ENCODE data around the gene PDE2A. TPM values are rescaled to one million over a fixed set of nuclear protein-coding genes. Genes with fewer than 3 reads are reported as not detected.

The PDE2A gene
- total and polyA plus RNA-seq, 3 donors from 2014 or later, result 14.1 to 20.6 (median 15.2) TPM

- no peaks in the 10 kb centered on the region for H3K27me3 ChIP-seq
- TF ChIP-seq CTCF (IDR thresholded peaks at IDR 0.05) (no peak), POLR2A (IDR thresholded peaks at IDR 0.05) (no peak)
- H3K9me3 ChIP-seq, result no peaks in the 10 kb centered on the region
- H3K27ac ChIP-seq, result no peak overlapping the region
- DNase-seq, result no peak
- WGBS, 2 donors, result 82 to 84% methylated on average over 9 of the region's 9 CpGs
- no peaks in the 10 kb centered on the region for H3K4me1 ChIP-seq
- intact Hi-C loops (cut with DNase I; ENCODE audit: low total_unique reads), result no loop called here
- no peaks in the 10 kb centered on the region for H3K36me3 ChIP-seq (ENCODE audit: low read depth, missing control alignments)
- no peak overlapping the region for H3K4me3 ChIP-seq
These were observed 36.9 kb upstream of the PDE2A start for GRCh38 chr11:72711141-72711540.

- Histone ChIP-seq H3K36me3 (ENCODE audit: low read depth, missing control alignments) (no peaks in the 10 kb centered on the region), H3K4me1 (no peaks in the 10 kb centered on the region), H3K27me3 (no peaks in the 10 kb centered on the region), H3K9me3 (no peaks in the 10 kb centered on the region), H3K27ac (no peak overlapping the region), H3K4me3 (no peak overlapping the region)
- no peak for DNase-seq
- TF ChIP-seq POLR2A (IDR thresholded peaks at IDR 0.05) (no peak), CTCF (IDR thresholded peaks at IDR 0.05) (no peak)
- intact Hi-C loops (cut with DNase I; ENCODE audit: low total_unique reads), result no loop called here
- WGBS, 2 donors, result 92 to 95% methylated on average over 11 of the region's 11 CpGs
These were observed 36.1 kb upstream of the PDE2A start for GRCh38 chr11:72710278-72710677.

GRCh38 chr11:72709478-72710238 lies 35.4 kb upstream of the PDE2A start:
- Histone ChIP-seq H3K4me3 (no peak overlapping the region), H3K27ac (no peak overlapping the region), H3K36me3 (ENCODE audit: low read depth, missing control alignments) (no peaks in the 10 kb centered on the region), H3K27me3 (no peaks in the 10 kb centered on the region), H3K9me3 (no peaks in the 10 kb centered on the region), H3K4me1 (no peaks in the 10 kb centered on the region)
- WGBS, 2 donors, result 97% methylated on average over 20 of the region's 20 CpGs
- intact Hi-C loops (cut with DNase I; ENCODE audit: low total_unique reads), result no loop called here
- TF ChIP-seq CTCF (IDR thresholded peaks at IDR 0.05) (no peak), POLR2A (IDR thresholded peaks at IDR 0.05) (no peak)
- no peak for DNase-seq

GRCh38 chr11:72707032-72707431 lies 32.8 kb upstream of the PDE2A start:
- H3K9me3 ChIP-seq, result no peaks in the 10 kb centered on the region
- 90 to 94% methylated on average over 9 of the region's 9 CpGs for WGBS, 2 donors
- H3K4me3 ChIP-seq, result no peak overlapping the region
- no peaks in the 10 kb centered on the region for H3K36me3 ChIP-seq (ENCODE audit: low read depth, missing control alignments)
- peaks cover 18% of the 10 kb centered on the region for H3K4me1 ChIP-seq
- intact Hi-C loops (cut with DNase I; ENCODE audit: low total_unique reads), result no loop called here
- H3K27me3 ChIP-seq, result no peaks in the 10 kb centered on the region
- no peak for DNase-seq
- TF ChIP-seq CTCF (IDR thresholded peaks at IDR 0.05) (no peak), POLR2A (IDR thresholded peaks at IDR 0.05) (no peak)
- H3K27ac ChIP-seq, result no peak overlapping the region

- WGBS, 2 donors, result 82 to 83% methylated on average over 5 of the region's 5 CpGs
- peaks cover 18% of the 10 kb centered on the region for H3K4me1 ChIP-seq
- no peaks in the 10 kb centered on the region for H3K27me3 ChIP-seq
- H3K27ac ChIP-seq, result no peak overlapping the region
- no peak for TF ChIP-seq POLR2A (IDR thresholded peaks at IDR 0.05)
- no peak for TF ChIP-seq CTCF (IDR thresholded peaks at IDR 0.05)
- intact Hi-C loops (cut with DNase I; ENCODE audit: low total_unique reads), result no loop called here
- no peak for DNase-seq
- no peaks in the 10 kb centered on the region for H3K9me3 ChIP-seq
- no peak overlapping the region for H3K4me3 ChIP-seq
- no peaks in the 10 kb centered on the region for H3K36me3 ChIP-seq (ENCODE audit: low read depth, missing control alignments)
These were observed 32.4 kb upstream of the PDE2A start for GRCh38 chr11:72706579-72706978.
